Testis (tissue), 2 donors: ENCODE measurements around the gene HERC2.

Source experiments
- POLR2A ChIP-seq: fragments of 450-650 bp; IDR thresholded peaks from one replicate; pipeline ENCODE4 v1.6.1; 2017; ENCODE audit warnings: antibody characterized with exemption, mild to moderate bottlenecking, moderate library complexity
- TF ChIP-seq, protein P1 (sequence below), 3 experiments: fragments of 450-650 bp in 2 of 3; fragments of 200-600 bp in 1 of 3; sonication (generic) in 1 of 3; IDR thresholded peaks; one replicate each; pipeline ENCODE4 v1.5.1; 2016 to 2019; ENCODE audit warnings: antibody characterized with exemption in 3 of 3, mild to moderate bottlenecking in 2 of 3, moderate library complexity in 1 of 3

DNA sequence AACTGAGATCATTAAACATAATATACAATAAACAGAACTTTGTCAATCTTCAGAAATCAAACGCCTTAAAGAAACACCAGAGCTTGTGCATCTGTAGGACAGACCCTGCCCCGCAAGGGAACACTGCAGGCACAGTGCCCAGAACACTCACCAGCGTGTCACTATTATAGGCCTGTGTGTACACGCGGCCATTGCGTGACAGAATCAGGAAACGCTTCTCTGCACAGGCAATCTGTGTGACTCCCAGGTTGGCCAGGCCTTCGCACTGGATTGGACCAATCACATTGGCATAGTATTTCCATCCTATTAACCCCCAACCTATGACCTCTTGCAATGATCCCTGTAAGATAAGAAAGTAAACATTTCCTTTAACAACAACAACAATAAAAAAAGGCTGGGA lies 52.9 kb downstream of the HERC2 start:
- TF ChIP-seq, protein P1, sequence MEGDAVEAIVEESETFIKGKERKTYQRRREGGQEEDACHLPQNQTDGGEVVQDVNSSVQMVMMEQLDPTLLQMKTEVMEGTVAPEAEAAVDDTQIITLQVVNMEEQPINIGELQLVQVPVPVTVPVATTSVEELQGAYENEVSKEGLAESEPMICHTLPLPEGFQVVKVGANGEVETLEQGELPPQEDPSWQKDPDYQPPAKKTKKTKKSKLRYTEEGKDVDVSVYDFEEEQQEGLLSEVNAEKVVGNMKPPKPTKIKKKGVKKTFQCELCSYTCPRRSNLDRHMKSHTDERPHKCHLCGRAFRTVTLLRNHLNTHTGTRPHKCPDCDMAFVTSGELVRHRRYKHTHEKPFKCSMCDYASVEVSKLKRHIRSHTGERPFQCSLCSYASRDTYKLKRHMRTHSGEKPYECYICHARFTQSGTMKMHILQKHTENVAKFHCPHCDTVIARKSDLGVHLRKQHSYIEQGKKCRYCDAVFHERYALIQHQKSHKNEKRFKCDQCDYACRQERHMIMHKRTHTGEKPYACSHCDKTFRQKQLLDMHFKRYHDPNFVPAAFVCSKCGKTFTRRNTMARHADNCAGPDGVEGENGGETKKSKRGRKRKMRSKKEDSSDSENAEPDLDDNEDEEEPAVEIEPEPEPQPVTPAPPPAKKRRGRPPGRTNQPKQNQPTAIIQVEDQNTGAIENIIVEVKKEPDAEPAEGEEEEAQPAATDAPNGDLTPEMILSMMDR (IDR thresholded peaks at IDR 0.05), result no peak
- TF ChIP-seq POLR2A, result no peak
